ENCODE measurements around the gene ATRX. TPM values are rescaled to one million over a fixed set of nuclear protein-coding genes. Genes with fewer than 3 reads are reported as not detected.

ATRX gene
- total RNA-seq, 1 donor from 2014 or later, result 106 TPM

GRCh38 chrX:77795124-77795523 is 9.1 kb upstream of the ATRX start:
- H3K4me2 ChIP-seq (ENCODE audit: low read length), result no peak overlapping the region
- Mint-ChIP-seq H3K27ac (ENCODE audit: unreplicated experiment) (no peak overlapping the region), H3K27me3 (ENCODE audit: low read depth, unreplicated experiment) (no peaks in the 10 kb centered on the region), H3K4me3 (ENCODE audit: unreplicated experiment) (no peak overlapping the region), H3K4me1 (ENCODE audit: low read depth, unreplicated experiment) (no peaks in the 10 kb centered on the region), H3K9me3 (ENCODE audit: unreplicated experiment) (no peaks in the 10 kb centered on the region), H3K36me3 (ENCODE audit: low read depth, unreplicated experiment) (no peaks in the 10 kb centered on the region)
- H3K27me3 ChIP-seq (ENCODE audit: insufficient read depth, low read length), result no peaks in the 10 kb centered on the region
- no peak overlapping the region for H3K4me3 ChIP-seq (ENCODE audit: insufficient read depth, low read depth, low read length)
- FAIRE-seq (no peak), DNase-seq (ENCODE audit: low read depth) (no peak)
- H3K79me2 ChIP-seq (ENCODE audit: insufficient read depth, low read length), result no peaks in the 10 kb centered on the region
- H2AFZ ChIP-seq (ENCODE audit: low read depth, low read length), result no peak overlapping the region
- no peaks in the 10 kb centered on the region for H3K4me1 ChIP-seq (ENCODE audit: insufficient read depth, low read length)
- TF ChIP-seq, protein P1, sequence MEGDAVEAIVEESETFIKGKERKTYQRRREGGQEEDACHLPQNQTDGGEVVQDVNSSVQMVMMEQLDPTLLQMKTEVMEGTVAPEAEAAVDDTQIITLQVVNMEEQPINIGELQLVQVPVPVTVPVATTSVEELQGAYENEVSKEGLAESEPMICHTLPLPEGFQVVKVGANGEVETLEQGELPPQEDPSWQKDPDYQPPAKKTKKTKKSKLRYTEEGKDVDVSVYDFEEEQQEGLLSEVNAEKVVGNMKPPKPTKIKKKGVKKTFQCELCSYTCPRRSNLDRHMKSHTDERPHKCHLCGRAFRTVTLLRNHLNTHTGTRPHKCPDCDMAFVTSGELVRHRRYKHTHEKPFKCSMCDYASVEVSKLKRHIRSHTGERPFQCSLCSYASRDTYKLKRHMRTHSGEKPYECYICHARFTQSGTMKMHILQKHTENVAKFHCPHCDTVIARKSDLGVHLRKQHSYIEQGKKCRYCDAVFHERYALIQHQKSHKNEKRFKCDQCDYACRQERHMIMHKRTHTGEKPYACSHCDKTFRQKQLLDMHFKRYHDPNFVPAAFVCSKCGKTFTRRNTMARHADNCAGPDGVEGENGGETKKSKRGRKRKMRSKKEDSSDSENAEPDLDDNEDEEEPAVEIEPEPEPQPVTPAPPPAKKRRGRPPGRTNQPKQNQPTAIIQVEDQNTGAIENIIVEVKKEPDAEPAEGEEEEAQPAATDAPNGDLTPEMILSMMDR (IDR thresholded peaks at IDR 0.05; ENCODE audit: insufficient read depth, low read depth, low read length), result no peak
- no peak for TF ChIP-seq EZH2 (IDR thresholded peaks at IDR 0.05; ENCODE audit: insufficient read depth, low read length)
- no peak overlapping the region for H3K27ac ChIP-seq (ENCODE audit: low read depth, low read length)
- H3K9me3 ChIP-seq (ENCODE audit: insufficient read depth, low read depth, low read length), result no peaks in the 10 kb centered on the region
- no peaks in the 10 kb centered on the region for H4K20me1 ChIP-seq (ENCODE audit: insufficient read depth, low read length)
- H3K36me3 ChIP-seq (ENCODE audit: insufficient read depth, low read length), result no peaks in the 10 kb centered on the region
- H3K9ac ChIP-seq (ENCODE audit: low read length), result no peak overlapping the region

DNA sequence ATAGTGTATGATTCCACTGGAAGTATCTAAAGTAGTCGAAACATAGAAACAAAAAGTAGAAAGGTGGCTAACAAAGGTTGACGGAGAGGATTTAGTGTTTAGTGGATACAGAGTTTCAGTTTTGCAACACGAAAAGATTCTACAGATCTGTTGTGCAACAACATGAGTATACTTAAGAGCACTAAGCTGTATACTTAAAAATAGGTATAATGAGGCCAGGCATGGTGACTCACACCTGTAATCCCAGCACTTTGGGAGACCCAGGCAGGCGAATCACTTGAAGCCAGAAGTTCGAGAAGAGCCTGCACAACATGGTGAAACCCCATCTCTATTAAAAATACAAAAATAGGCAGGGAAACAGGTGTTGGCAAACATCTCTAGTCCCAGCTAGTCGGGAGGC is 7.9 kb upstream of the ATRX start:
- no peaks in the 10 kb centered on the region for H3K79me2 ChIP-seq (ENCODE audit: insufficient read depth, low read length)
- H3K4me2 ChIP-seq (ENCODE audit: low read length), result no peak overlapping the region
- H3K36me3 ChIP-seq (ENCODE audit: insufficient read depth, low read length), result no peaks in the 10 kb centered on the region
- H3K4me3 ChIP-seq (ENCODE audit: insufficient read depth, low read depth, low read length), result no peak overlapping the region
- H4K20me1 ChIP-seq (ENCODE audit: insufficient read depth, low read length), result no peaks in the 10 kb centered on the region
- Mint-ChIP-seq H3K4me3 (ENCODE audit: unreplicated experiment) (no peak overlapping the region), H3K27ac (ENCODE audit: unreplicated experiment) (no peak overlapping the region), H3K4me1 (ENCODE audit: low read depth, unreplicated experiment) (no peaks in the 10 kb centered on the region), H3K9me3 (ENCODE audit: unreplicated experiment) (no peaks in the 10 kb centered on the region), H3K27me3 (ENCODE audit: low read depth, unreplicated experiment) (no peaks in the 10 kb centered on the region), H3K36me3 (ENCODE audit: low read depth, unreplicated experiment) (no peaks in the 10 kb centered on the region)
- no peaks in the 10 kb centered on the region for H3K9me3 ChIP-seq (ENCODE audit: insufficient read depth, low read depth, low read length)
- no peak overlapping the region for H3K9ac ChIP-seq (ENCODE audit: low read length)
- DNase-seq (ENCODE audit: low read depth) (no peak), FAIRE-seq (no peak)
- H3K27me3 ChIP-seq (ENCODE audit: insufficient read depth, low read length), result no peaks in the 10 kb centered on the region
- no peak overlapping the region for H2AFZ ChIP-seq (ENCODE audit: low read depth, low read length)
- H3K4me1 ChIP-seq (ENCODE audit: insufficient read depth, low read length), result no peaks in the 10 kb centered on the region
- no peak overlapping the region for H3K27ac ChIP-seq (ENCODE audit: low read depth, low read length)
- TF ChIP-seq, protein P1 (IDR thresholded peaks at IDR 0.05; ENCODE audit: insufficient read depth, low read depth, low read length), result no peak
- no peak for TF ChIP-seq EZH2 (IDR thresholded peaks at IDR 0.05; ENCODE audit: insufficient read depth, low read length)

DNA sequence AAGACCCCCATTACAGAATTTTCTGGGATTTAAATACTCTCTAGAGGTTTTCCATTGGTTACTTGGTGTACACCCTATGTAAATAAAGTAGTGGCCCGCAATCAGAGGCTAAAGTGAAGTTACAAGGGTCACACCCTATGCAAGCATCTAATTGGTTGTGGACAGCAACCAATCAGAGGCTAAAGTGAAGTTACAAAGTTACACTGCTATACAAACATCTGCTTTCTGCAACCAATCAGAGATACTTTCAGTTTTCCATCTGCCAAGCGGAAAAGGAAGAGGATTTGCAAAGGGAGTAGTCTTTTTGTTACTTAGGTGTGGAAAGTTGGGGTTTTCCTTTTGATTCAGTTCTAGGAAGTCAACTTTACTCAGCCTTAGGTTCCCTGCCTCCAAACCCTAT is 2.0 kb upstream of the ATRX start:
- no peak overlapping the region for H3K4me3 Mint-ChIP-seq (ENCODE audit: unreplicated experiment)
- Histone ChIP-seq H3K9ac (ENCODE audit: low read length) (no peak overlapping the region), H3K4me2 (ENCODE audit: low read length) (no peak overlapping the region), H3K36me3 (ENCODE audit: insufficient read depth, low read length) (no peaks in the 10 kb centered on the region), H3K4me3 (ENCODE audit: insufficient read depth, low read depth, low read length) (no peak overlapping the region), H3K79me2 (ENCODE audit: insufficient read depth, low read length) (peaks cover 33% of the 10 kb centered on the region), H4K20me1 (ENCODE audit: insufficient read depth, low read length) (peaks cover 23% of the 10 kb centered on the region), H3K27ac (ENCODE audit: low read depth, low read length) (no peak overlapping the region), H3K27me3 (ENCODE audit: insufficient read depth, low read length) (no peaks in the 10 kb centered on the region), H2AFZ (ENCODE audit: low read depth, low read length) (no peak overlapping the region), H3K4me1 (ENCODE audit: insufficient read depth, low read length) (peaks cover 5% of the 10 kb centered on the region), H3K9me3 (ENCODE audit: insufficient read depth, low read depth, low read length) (no peaks in the 10 kb centered on the region)
- H3K36me3 Mint-ChIP-seq (ENCODE audit: low read depth, unreplicated experiment), result no peaks in the 10 kb centered on the region
- TF ChIP-seq, protein P1 (IDR thresholded peaks at IDR 0.05; ENCODE audit: insufficient read depth, low read depth, low read length), result no peak
- TF ChIP-seq EZH2 (IDR thresholded peaks at IDR 0.05; ENCODE audit: insufficient read depth, low read length), result no peak
- no peak overlapping the region for H3K27ac Mint-ChIP-seq (ENCODE audit: unreplicated experiment)
- peaks cover 6% of the 10 kb centered on the region for H3K4me1 Mint-ChIP-seq (ENCODE audit: low read depth, unreplicated experiment)
- no peaks in the 10 kb centered on the region for H3K27me3 Mint-ChIP-seq (ENCODE audit: low read depth, unreplicated experiment)
- FAIRE-seq (no peak), DNase-seq (ENCODE audit: low read depth) (no peak)
- H3K9me3 Mint-ChIP-seq (ENCODE audit: unreplicated experiment), result no peaks in the 10 kb centered on the region

Data from astrocyte (in vitro differentiated cells and primary cell).